LNCaP clone FGC (cell line): ENCODE results near the gene BCAT1.

Experiments used
- DNase-seq: peaks from one replicate; pipeline ENCODE4 v3.0.0-alpha.2; 2011; ENCODE audit warnings: low read depth
- H3K4me3 ChIP-seq: 2 replicates; pipeline ENCODE4 v1.5.1; 2011; ENCODE audit warnings: mild to moderate bottlenecking, low read depth, low read length, control low read depth
- CTCF ChIP-seq: IDR thresholded peaks from 2 replicates; pipeline ENCODE4 v1.5.1; 2012; ENCODE audit warnings: mild to moderate bottlenecking; ENCODE audit not compliant: control insufficient read depth, insufficient read depth; ENCODE audit errors: extremely low read depth

Gene BCAT1

GRCh38 chr12:24764712-24765111, 184.2 kb downstream of the BCAT1 start:
- no peak for DNase-seq
- TF ChIP-seq CTCF, result no peak
- no peak overlapping the region for H3K4me3 ChIP-seq

DNA sequence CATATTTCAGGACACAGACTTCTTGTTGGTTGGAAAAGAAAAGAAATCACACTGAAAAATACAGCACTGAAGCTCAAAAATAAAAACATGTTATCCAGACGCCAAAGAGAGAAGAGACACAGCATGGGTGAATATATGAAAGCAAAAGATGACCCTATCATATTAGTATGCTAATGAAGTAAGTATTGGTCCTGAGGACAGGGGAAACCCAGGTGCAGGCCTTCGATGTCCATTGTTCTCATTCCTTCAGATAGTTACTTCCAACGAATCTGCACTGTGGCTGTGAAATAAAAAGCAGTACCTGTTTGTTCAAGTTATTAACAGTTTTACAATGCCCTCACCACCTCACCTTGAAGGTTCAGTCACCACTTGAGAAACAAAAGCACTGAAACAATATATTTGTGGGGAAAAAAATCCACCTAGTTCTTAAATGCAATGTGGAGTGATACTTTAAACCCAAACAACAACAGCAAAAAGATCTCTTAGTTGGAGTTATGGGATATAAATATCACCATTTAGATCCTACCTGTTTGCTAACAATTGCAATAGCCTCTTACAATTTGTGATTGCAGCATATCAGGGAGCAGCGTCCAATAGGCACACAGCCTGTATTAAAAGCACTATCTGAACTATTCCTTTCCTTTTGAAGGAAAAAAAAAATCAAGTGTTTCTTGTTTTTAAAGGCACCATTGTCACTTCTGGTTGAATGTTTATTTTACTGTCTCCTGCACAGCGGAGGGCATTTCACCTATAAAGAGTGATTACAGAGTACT, 188.1 kb downstream of the BCAT1 start:
- no peak for DNase-seq

GRCh38 chr12:24760162-24760561, 188.7 kb downstream of the BCAT1 start:
- TF ChIP-seq CTCF, result no peak
- H3K4me3 ChIP-seq, result no peak overlapping the region
- DNase-seq, result no peak

More for the DNA sequence above, 188.1 kb downstream of the BCAT1 start:
- no peak overlapping the region for H3K4me3 ChIP-seq
- TF ChIP-seq CTCF, result no peak
